ENCODE results near the gene TMEM74B.

DNA sequence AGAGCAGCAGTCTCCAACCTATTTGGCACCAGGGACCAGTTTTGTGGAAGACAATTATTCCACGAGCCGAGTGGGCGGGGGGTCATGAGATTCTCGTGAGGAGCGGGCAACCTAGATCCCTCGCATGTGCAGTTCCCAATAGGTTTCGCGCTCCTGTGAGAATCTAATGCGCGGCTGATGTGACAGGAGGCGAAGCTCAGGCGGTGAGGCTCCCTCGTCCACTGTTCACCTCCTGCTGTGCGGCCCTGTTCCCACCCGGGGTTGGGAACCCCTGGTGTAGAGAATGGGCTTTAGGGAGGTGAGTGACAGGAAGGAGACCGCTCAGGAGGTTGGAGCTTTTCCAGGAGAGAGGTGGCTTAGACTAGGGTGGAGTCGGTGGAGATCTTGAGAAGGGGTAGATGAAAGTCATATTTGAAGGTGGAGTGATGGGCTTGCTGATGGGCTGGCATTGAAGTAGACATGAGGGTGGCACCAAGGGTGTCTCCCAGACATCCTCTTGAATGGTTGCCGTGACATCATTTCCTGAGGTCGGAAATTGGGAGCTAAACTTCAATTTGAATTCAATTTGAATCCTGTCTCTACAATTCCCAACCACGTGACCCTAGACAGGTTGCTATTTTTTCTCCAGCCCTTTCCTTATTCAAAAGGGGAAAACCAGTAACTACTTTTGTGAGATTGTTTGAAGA lies 39.6 kb upstream of the TMEM74B start:
- TF ChIP-seq CTCF (IDR thresholded peaks at IDR 0.05), result no peak
- no peak for TF ChIP-seq POLR2A (IDR thresholded peaks at IDR 0.05)

Measured in lower leg skin (tissue), 3 donors.